Activated CD8-positive, alpha-beta memory T cell treated with anti-CD3 and anti-CD28 coated beads, Interleukin-2, amount 50 U/mL, for 4 hours (primary cell): Measurements from ENCODE around the gene PNMA6E.

Source experiments
- DNase-seq: peaks from one replicate; pipeline ENCODE4 v3.0.0-alpha.2; 2020

The PNMA6E gene

DNA sequence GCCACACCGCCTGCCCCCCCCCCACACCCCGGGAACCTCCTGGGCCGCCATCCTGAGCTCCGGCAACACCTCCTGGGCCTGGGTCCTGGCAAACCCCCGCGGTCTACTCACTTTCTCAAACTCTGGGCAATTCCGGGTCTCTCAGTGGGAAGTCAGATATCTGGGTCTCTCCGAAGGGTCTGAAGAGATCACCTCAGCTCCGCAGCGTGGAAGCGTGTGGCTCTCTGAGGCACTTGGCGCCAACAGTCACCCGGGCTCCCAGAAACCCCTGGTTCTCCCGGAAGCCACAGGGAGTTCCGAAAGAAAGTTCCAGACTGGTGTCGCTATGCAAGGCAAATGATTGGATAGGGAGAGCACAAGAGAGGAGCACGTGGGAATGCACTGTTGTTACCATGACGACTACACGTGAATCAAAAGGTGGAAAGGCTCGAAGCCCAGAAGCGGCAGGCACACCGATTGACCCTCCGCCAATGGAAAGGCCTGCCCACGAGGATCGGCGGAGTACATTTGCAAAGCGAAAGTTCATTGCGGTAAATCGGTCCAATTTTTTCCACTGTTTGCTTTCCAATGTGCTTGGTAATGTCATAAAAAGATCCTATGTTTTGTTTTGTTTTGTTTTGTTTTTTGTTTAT is at the start of gene PNMA6E:
PNMA6E (minus strand) TSS at position 218 of the 632 bp plus-strand sequence. CDS start 2,501 bp downstream, outside the sequence.
- no peak for DNase-seq

- no peak for DNase-seq
These were observed 49.8 kb upstream of the PNMA6E start for GRCh38 chrX:153450949-153451277.

DNA sequence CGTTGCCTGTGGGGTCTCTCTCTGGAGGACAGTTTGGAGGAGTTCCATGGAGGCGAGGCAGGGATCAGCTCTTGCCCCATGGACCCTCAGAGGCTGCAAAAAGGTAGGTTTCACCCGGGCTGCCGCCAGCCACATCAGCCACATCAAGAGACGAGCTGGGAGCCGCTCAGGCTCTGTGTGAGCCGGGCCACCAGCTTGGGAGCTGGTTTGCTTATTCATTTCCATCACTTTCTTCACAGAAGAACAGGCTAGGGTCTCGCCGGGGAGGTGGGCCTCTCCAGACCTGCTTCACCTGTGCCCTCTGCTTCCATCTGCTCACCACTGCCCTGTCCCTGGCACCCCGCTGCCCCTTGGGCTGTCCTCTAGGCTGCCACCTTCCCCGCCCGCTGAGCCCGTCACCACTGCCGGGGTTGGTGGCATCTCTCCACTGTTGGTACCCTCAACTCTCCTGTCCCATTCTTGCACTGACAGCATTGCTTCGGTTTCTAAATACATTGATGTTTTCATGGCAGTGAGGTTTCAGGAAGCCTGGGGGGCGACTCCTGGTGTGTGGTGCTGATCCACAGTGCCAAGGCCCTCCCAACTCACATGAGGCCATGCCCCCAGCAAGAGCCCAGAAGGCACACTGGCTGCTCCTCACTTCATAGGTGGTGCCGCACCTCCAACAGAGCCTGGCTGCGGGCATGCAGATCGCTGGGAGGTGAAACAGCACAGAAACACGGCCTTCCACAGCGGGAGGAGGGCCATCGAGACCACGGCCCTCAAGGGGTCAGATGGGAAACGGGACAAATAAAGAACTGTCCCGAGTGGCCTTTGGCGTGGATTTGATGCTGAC is 49.2 kb upstream of the PNMA6E start:
- DNase-seq = no peak

GRCh38 chrX:153449368-153450113 is 48.4 kb upstream of the PNMA6E start:
- DNase-seq = no peak

DNA sequence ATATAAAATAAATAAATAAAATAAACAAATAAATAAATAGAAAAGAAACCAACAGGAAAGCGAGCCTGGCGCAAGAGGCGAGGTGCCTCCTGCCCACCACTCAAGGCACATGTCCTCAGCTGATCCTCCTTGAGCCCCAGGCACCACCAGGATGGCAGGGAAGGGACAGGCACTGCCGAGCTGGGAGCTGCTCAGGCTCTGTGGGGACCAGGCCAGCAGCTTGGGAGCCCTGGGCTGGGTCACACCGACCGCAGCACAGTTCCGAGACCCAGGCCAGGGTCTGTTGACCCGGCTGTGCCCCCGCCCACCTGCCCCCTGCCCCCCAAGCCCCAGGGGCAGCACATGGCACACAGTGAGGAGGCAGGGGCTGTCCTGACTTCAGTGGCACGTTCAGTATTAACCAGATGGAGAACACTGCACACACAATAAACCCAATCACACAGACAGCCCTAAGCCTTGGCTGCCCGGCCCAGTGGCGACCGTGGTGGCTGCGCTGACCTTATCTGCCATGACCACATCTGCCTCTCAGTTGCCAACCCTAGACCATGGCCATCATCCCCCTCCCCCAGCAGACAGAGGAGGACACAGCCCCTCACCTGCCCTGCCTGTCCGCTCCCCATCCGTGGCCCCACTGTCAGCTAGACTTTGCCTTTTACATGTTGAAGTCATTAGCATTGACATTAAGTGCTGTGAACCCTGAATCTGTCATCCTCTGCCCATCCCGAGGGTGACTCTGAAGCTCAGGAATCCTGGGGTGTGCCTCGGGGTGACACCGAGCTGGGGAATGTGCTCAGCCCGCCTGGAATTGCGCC is 47.6 kb upstream of the PNMA6E start:
- DNase-seq = no peak

DNA sequence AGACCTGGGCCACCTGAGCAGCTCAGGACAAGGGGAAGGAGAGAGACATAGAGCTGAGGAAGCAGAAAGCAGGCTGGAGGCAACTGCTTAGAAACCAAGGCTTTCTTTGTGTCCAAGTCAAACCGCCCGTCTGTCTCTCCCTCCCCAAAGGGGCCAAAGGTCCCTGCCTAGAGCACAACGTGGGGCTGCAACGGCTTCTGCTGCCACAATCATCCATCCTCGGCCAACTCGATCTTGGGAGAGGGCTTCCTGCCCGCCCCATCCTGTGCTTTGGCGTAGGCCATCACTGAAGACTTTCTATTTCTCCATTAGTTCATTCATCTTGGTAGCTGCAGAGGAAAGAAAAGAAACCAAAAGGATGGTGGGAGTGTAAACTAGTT is 46.4 kb upstream of the PNMA6E start:
- DNase-seq = no peak

- no peak for DNase-seq
These were observed 45.9 kb upstream of the PNMA6E start for GRCh38 chrX:153446950-153447580.

- no peak for DNase-seq
These were observed 45.4 kb upstream of the PNMA6E start for GRCh38 chrX:153446636-153446936.

GRCh38 chrX:153445856-153446635 is 44.9 kb upstream of the PNMA6E start, which contains the start of gene TREX2:
Gene TREX2, minus strand, starts transcription at chrX:153446056. Its CDS starts 626 bp downstream, at chrX:153445430.
- DNase-seq = no peak

GRCh38 chrX:153445106-153445855 is 44.1 kb upstream of the PNMA6E start:
- no peak for DNase-seq

DNA sequence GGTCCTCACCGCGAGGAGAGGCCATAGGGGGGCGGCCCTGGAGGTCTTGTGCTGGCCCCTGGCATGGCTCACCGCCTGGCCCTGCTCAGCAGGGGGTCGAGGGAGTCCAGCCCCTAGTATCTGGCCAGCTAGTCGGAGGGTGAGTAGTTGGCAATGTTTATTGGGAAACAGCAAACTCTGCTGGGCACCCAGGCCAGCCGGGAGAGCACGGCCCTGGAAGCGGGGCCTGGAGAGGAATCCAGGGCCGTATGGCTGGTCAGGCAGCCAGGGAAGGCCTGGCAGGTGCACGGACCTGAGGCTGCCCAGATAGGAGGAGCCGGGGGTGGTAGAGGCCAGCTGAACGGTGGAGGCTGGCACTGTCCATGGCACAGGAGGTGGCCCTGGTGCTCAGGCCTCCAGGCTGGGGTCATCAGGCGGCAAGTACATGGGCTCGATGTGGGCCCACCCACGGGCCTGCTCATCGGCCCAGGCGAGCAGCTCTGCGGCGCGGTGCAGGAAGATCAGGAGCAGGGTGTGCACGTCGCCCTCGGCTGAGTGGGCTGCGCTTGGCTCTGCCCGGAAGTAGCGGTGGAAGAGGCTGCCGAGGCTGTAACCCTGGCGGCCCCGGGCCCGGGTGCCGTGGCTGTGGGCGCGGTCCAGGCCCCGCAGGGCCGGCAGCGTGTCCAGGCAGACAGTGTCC is 43.3 kb upstream of the PNMA6E start:
- no peak for DNase-seq

GRCh38 chrX:153443476-153444332 is 42.6 kb upstream of the PNMA6E start:
- no peak for DNase-seq

DNA sequence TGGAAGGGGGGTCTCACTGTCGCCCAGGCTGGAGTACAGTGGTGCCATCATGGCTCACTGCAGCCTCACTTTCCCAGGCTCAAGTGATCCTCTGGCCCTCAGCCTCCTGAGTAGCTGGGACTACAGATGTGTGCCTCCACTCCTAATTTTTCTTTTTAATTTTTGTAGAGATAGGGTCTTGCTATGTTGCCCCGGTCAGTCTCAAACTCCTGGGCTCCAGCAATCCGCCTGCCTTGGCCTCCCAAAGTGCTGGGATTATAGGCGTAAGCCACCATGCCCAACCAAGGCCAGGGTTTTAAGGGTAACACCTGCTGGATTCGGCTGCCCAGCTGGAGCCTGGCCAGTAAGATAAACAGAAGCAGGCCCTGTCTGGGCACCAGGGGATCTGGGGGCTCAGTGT is 41.3 kb upstream of the PNMA6E start:
- no peak for DNase-seq

GRCh38 chrX:153441981-153442380 is 40.8 kb upstream of the PNMA6E start:
- DNase-seq = no peak

DNA sequence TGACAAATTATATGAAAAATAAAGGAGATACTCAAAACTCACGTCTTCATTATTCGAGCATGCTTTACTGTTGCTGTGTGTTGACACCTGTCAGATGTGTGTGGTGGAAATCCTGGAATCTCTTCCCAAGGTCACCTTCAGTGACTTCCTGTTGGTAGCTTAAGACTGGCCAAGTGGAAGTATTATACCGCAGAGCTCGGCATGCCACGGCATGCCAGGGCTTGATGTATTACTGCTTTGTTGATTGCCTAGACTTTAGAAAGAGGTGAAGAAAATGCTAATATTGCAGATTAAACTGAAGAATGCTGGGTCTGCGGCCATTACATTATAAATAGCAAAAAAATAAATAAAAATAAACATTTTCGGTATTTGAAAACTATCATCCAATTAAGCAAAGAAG is 40.1 kb upstream of the PNMA6E start:
- no peak for DNase-seq

DNA sequence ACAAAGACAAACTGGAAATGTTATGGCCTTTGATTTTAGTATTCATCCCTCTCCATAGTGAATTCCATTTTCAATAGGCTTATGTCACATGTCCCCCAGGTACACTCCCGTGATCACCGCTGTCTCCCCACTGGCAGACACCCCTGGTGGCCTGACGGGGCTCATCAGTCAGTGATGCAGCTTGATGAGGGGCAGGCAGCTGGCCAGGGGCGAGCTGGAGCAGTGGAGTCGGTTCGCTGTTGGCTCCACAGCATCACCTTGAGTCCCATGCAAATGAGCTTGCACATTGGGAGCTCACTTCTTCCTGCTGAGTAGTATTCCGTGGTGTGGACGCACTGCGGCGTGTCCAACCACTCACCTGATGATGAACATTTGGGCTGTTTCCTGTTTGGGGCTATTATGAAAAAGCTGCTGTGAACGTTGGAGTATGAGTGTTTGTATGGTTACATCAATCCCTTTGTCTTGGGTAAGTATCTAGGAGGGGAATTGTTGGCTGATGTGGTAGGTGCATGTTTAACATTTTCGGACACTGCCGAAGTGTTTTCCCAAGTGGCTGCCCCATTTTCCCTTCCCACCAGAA is 39.5 kb upstream of the PNMA6E start:
- DNase-seq = no peak

DNA sequence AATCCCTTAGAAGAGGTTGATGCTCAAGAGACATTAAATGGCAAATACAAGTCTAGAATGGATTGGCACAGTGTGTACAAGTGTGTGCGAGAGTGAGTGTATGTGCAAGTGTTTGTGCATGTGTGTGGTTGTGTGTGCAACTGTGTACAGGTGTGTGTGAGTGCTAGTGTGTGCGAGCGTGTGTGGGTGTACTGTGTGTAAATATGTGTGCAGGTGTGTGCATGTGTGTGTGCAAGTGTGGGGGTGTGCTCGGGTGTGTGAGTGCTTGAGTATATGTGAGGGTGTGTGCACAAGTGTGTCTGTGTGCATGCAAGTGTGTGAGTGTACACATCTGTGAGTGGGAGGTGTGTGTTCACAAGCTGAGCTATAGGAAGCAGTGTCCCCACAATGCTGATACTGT is 38.8 kb upstream of the PNMA6E start:
- no peak for DNase-seq

DNA sequence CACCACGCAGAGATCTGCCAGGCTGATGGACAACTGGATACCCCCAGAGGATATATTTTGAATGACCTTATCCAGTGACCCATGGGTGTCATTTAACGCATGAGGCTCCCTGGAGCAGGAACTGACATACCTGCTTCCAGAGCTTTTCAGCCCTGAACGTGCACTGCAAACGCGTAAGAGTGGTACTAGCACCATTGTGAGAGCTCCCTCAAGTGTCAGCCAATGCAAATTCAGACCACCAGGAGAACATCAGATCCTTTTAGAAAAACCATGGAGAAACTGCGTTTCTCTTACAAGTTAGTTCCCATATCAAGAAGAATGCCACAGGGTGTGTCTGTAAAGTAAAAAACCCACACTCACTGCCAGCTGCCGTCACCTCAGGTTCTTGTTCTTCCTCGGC is 37.4 kb upstream of the PNMA6E start:
- DNase-seq = no peak

GRCh38 chrX:153435845-153436244 is 34.7 kb upstream of the PNMA6E start:
- no peak for DNase-seq
